Measurements from ENCODE around the gene ABAT.
A peak's percentile ranks its signal among the peaks of the same experiment; 100 is the strongest.
"Not testable (repeated sequence)": the region's sequence is repeated elsewhere in the genome, so short reads cannot be mapped to it uniquely, and the experiment has no call there.

ABAT gene

GRCh38 chr16:8788578-8789172, 114.3 kb downstream of the ABAT start:
- DNase-seq, result no peak

- DNase-seq, result no peak
Observed at GRCh38 chr16:8795091-8795490, 120.7 kb downstream of the ABAT start.

GRCh38 chr16:8795818-8796217, 121.4 kb downstream of the ABAT start:
- no peak for DNase-seq

GRCh38 chr16:8796469-8797363, 122.3 kb downstream of the ABAT start:
- peak; percentile 38 for DNase-seq

- peak; percentile 99 for DNase-seq
Observed at GRCh38 chr16:8797364-8798173, 123.2 kb downstream of the ABAT start, which contains the start of the genes PMM2 and TMEM186. Gene PMM2 (plus strand): TSS chr16:8797839. CDS start chr16:8797883, 44 bp downstream. Gene TMEM186 (minus strand): TSS chr16:8797639. CDS start chr16:8797614, 25 bp downstream.

GRCh38 chr16:8798174-8798527, 123.7 kb downstream of the ABAT start:
- DNase-seq, result no peak

GRCh38 chr16:8798535-8799157, 124.2 kb downstream of the ABAT start:
- DNase-seq, result no peak

GRCh38 chr16:8801701-8802100, 127.3 kb downstream of the ABAT start:
- no peak for DNase-seq

- DNase-seq, result not testable (repeated sequence)
Observed at GRCh38 chr16:8803733-8804132, 129.3 kb downstream of the ABAT start.

- DNase-seq, result no peak
Observed at GRCh38 chr16:8804313-8804712, 129.9 kb downstream of the ABAT start.

GRCh38 chr16:8806272-8806983, 132.0 kb downstream of the ABAT start:
- no peak for DNase-seq

GRCh38 chr16:8807189-8807588, 132.8 kb downstream of the ABAT start:
- no peak for DNase-seq

GRCh38 chr16:8808009-8808408, 133.6 kb downstream of the ABAT start:
- no peak for DNase-seq

GRCh38 chr16:8808613-8809353, 134.4 kb downstream of the ABAT start:
- DNase-seq, result no peak

- no peak for DNase-seq
Observed at GRCh38 chr16:8812162-8812843, 137.9 kb downstream of the ABAT start.

- no peak for DNase-seq
Observed at GRCh38 chr16:8814095-8814806, 139.8 kb downstream of the ABAT start.

GRCh38 chr16:8816967-8817655, 142.7 kb downstream of the ABAT start:
- no peak for DNase-seq

GRCh38 chr16:8818504-8819270, 144.3 kb downstream of the ABAT start:
- no peak for DNase-seq

All from NCI-H146 (cell line).